ENCODE measurements around the gene MDFIC.

- TF ChIP-seq CTCF (IDR thresholded peaks at IDR 0.05) (no peak), POLR2A (IDR thresholded peaks at IDR 0.05) (no peak)
Observed at GRCh38 chr7:114938785-114939184, 16.9 kb downstream of the MDFIC start.

Data from thyroid gland (tissue), 4 donors.